ENCODE measurements around the gene SCARB2.

SCARB2 gene

GRCh38 chr4:76144546-76144945, 69.1 kb downstream of the SCARB2 start:
- no peak for TF ChIP-seq CTCF (conservative IDR thresholded peaks at IDR 0.05; ENCODE audit: low read depth)
- CTCF ChIA-PET: no interaction called here
- no peak overlapping the region for H3K27ac ChIP-seq
- POLR2A ChIA-PET (ENCODE audit: low non-redundant PET): no interaction called here
- no peak for DNase-seq (ENCODE audit: low spot score)

GRCh38 chr4:76141241-76141640, 72.4 kb downstream of the SCARB2 start:
- no peak for TF ChIP-seq CTCF (conservative IDR thresholded peaks at IDR 0.05; ENCODE audit: low read depth)
- DNase-seq (ENCODE audit: low spot score): no peak
- ChIA-PET POLR2A (ENCODE audit: low non-redundant PET) (no interaction called here), CTCF (interaction anchor here (0.7 kb wide), 1 partner anchor 23 kb away, joined by 5 read pairs; no protein-coding TSS in a partner anchor)
- no peak overlapping the region for H3K27ac ChIP-seq

- CTCF ChIA-PET: interaction anchor here (0.5 kb wide), 1 partner anchor 9 kb away, joined by 5 read pairs; no protein-coding TSS in a partner anchor
- no peak for DNase-seq (ENCODE audit: low spot score)
- no peak for TF ChIP-seq CTCF (conservative IDR thresholded peaks at IDR 0.05; ENCODE audit: low read depth)
- no peak overlapping the region for H3K27ac ChIP-seq
- POLR2A ChIA-PET (ENCODE audit: low non-redundant PET): no interaction called here
Measured at GRCh38 chr4:76127754-76128153, 85.9 kb downstream of the SCARB2 start.

GRCh38 chr4:76125816-76126215, 87.8 kb downstream of the SCARB2 start:
- DNase-seq (ENCODE audit: low spot score): no peak
- TF ChIP-seq CTCF (conservative IDR thresholded peaks at IDR 0.05; ENCODE audit: low read depth): no peak
- POLR2A ChIA-PET (ENCODE audit: low non-redundant PET): interaction anchor here (0.6 kb wide), 1 partner anchor 1036 kb away, joined by 3 read pairs; no protein-coding TSS in a partner anchor
- CTCF ChIA-PET: no interaction called here
- H3K27ac ChIP-seq: no peak overlapping the region

GRCh38 chr4:76120199-76120598, 93.4 kb downstream of the SCARB2 start:
- CTCF ChIA-PET: interaction anchor here (0.6 kb wide), 1 partner anchor 862 kb away, joined by 4 read pairs; no protein-coding TSS in a partner anchor
- POLR2A ChIA-PET (ENCODE audit: low non-redundant PET): no interaction called here
- TF ChIP-seq CTCF (conservative IDR thresholded peaks at IDR 0.05; ENCODE audit: low read depth): no peak
- no peak for DNase-seq (ENCODE audit: low spot score)
- H3K27ac ChIP-seq: no peak overlapping the region

GRCh38 chr4:76117536-76117935, 96.1 kb downstream of the SCARB2 start:
- H3K27ac ChIP-seq: no peak overlapping the region
- POLR2A ChIA-PET (ENCODE audit: low non-redundant PET): no interaction called here
- no peak for DNase-seq (ENCODE audit: low spot score)
- TF ChIP-seq CTCF (conservative IDR thresholded peaks at IDR 0.05; ENCODE audit: low read depth): no peak
- CTCF ChIA-PET: interaction anchor here (1.0 kb wide), 1 partner anchor 24 kb away, joined by 5 read pairs; no protein-coding TSS in a partner anchor

GRCh38 chr4:76116821-76117220, 96.8 kb downstream of the SCARB2 start:
- no peak for DNase-seq (ENCODE audit: low spot score)
- ChIA-PET POLR2A (ENCODE audit: low non-redundant PET) (no interaction called here), CTCF (no interaction called here)
- no peak for TF ChIP-seq CTCF (conservative IDR thresholded peaks at IDR 0.05; ENCODE audit: low read depth)
- H3K27ac ChIP-seq: no peak overlapping the region
